H1 (cell line): ENCODE measurements around the gene ZNF566. TPM values are rescaled to one million over a fixed set of nuclear protein-coding genes. Genes with fewer than 3 reads are reported as not detected.

Source experiments
- CTCF ChIA-PET: fragments of 300-600 bp; sonication (Branson Sonifier 250); formaldehyde crosslinking; loops from one replicate; lab custom pipeline; 2021; ENCODE audit not compliant: partially characterized antibody; lab: Charles Lee
- POLR2A ChIA-PET: fragments of 300-600 bp; sonication (Branson Sonifier 250); formaldehyde crosslinking; loops from one replicate; lab custom pipeline; 2021; ENCODE audit warnings: inconsistent platforms; ENCODE audit not compliant: partially characterized antibody; lab: Charles Lee
- DNase-seq, 2 experiments: peaks; one replicate each; pipeline versions ENCODE4 v3.0.0 to v3.0.0-alpha.2; 2010 to 2022; ENCODE audit warnings: low spot score in 2 of 2, low read depth in 1 of 2, mixed read lengths in 1 of 2
- FAIRE-seq: peaks from 2 replicates; lab custom pipeline; 2011; peaks lifted over from hg19 to GRCh38; lab: Jason Lieb, UNC
- H2AFZ ChIP-seq: 2 replicates; pipeline ENCODE4 v1.8.1; 2012; ENCODE audit warnings: low read length, inconsistent platforms
- H2AK5ac ChIP-seq: 2 replicates; pipeline ENCODE4 v1.6.1; 2013; ENCODE audit warnings: low read depth, low read length
- H2BK120ac ChIP-seq: replicated peaks from 2 replicates; pipeline ENCODE3; 2013; ENCODE audit warnings: low read depth, low read length, inconsistent platforms
- H2BK12ac ChIP-seq: 2 replicates; pipeline ENCODE4 v1.6.1; 2013; ENCODE audit warnings: low read depth, low read length
- H2BK15ac ChIP-seq: 2 replicates; pipeline ENCODE4 v1.6.1; 2013; ENCODE audit warnings: low read length
- H2BK20ac ChIP-seq: 2 replicates; pipeline ENCODE4 v1.6.1; 2013; ENCODE audit warnings: low read length
- H2BK5ac ChIP-seq: 2 replicates; pipeline ENCODE4 v1.6.1; 2013; ENCODE audit warnings: low read depth, low read length
- H3K14ac ChIP-seq: 2 replicates; pipeline ENCODE4 v1.6.1; 2013; ENCODE audit warnings: inconsistent platforms; ENCODE audit not compliant: insufficient read length
- H3K18ac ChIP-seq: 2 replicates; pipeline ENCODE4 v1.6.1; 2013; ENCODE audit warnings: low read length; ENCODE audit errors: extremely low read depth
- H3K23ac ChIP-seq: 2 replicates; pipeline ENCODE4 v1.6.1; 2013; ENCODE audit warnings: inconsistent platforms; ENCODE audit not compliant: insufficient read length
- H3K23me2 ChIP-seq: 2 replicates; pipeline ENCODE4 v1.6.1; 2013; ENCODE audit warnings: low read depth, low read length
- H3K27ac ChIP-seq: 2 replicates; pipeline ENCODE4 v1.6.1; 2011; ENCODE audit warnings: low read depth, low read length, inconsistent platforms
- H3K27me3 ChIP-seq, 4 experiments: replicated peaks in 1 of 4; 1 replicate in 1 of 4; 2 replicates in 3 of 4; pipeline versions ENCODE4 v1.6.1 to v1.8.1; 2011 to 2013; ENCODE audit warnings: low read length in 3 of 4, mild to moderate bottlenecking in 3 of 4, inconsistent platforms in 2 of 4, mixed read lengths in 2 of 4, moderate library complexity in 1 of 4; ENCODE audit not compliant: control insufficient read depth in 3 of 4, insufficient read depth in 3 of 4; ENCODE audit errors: extremely low read depth in 1 of 4
- H3K36me3 ChIP-seq, 4 experiments: 2 replicates each; pipeline versions ENCODE4 v1.6.1 to v1.8.1; 2011 to 2013; ENCODE audit warnings: mild to moderate bottlenecking in 4 of 4, low read length in 3 of 4, moderate library complexity in 2 of 4, control low read depth in 1 of 4, inconsistent platforms in 1 of 4; ENCODE audit not compliant: insufficient read depth in 4 of 4, control insufficient read depth in 2 of 4
- H3K4ac ChIP-seq: replicated peaks from 2 replicates; pipeline ENCODE3; 2013; ENCODE audit warnings: low read length, low read depth, mixed read lengths, inconsistent platforms; ENCODE audit not compliant: insufficient read length
- H3K4me1 ChIP-seq, 4 experiments: replicated peaks in 1 of 4; 1 replicate in 1 of 4; 2 replicates in 3 of 4; pipeline versions ENCODE4 v1.6.1 to v1.8.1; 2011 to 2013; ENCODE audit warnings: low read length in 3 of 4, inconsistent platforms in 2 of 4, mixed read lengths in 1 of 4; ENCODE audit not compliant: insufficient read depth in 4 of 4, control insufficient read depth in 3 of 4
- H3K4me2 ChIP-seq, 2 experiments: 2 replicates each; pipeline versions ENCODE4 v1.6.1 to v1.8.1; 2011 to 2013; ENCODE audit warnings: low read depth in 2 of 2, low read length in 2 of 2, control low read depth in 1 of 2, inconsistent platforms in 1 of 2, mild to moderate bottlenecking in 1 of 2; ENCODE audit not compliant: insufficient read depth in 1 of 2
- H3K4me3 ChIP-seq, 4 experiments: fragments of 200-600, 300-600 bp in 1 of 4; sonication (generic), shearing (Covaris generic), sonication (Bioruptor Twin) in 1 of 4; 2 replicates each; pipeline versions ENCODE4 v1.5.1 to v1.8.1; 2011 to 2016; ENCODE audit warnings: low read length in 4 of 4, low read depth in 3 of 4, control low read depth in 2 of 4, inconsistent platforms in 2 of 4, mild to moderate bottlenecking in 2 of 4, mixed read lengths in 1 of 4, moderate library complexity in 1 of 4; ENCODE audit not compliant: insufficient read depth in 2 of 4; ENCODE audit errors: extremely low read depth in 1 of 4
- H3K56ac ChIP-seq: replicated peaks from 2 replicates; pipeline ENCODE3; 2013; ENCODE audit warnings: low read depth, mild to moderate bottlenecking, mixed read lengths, low read length, inconsistent platforms; ENCODE audit not compliant: insufficient read length
- H3K79me1 ChIP-seq: 2 replicates; pipeline ENCODE4 v1.6.1; 2013; ENCODE audit warnings: low read depth, low read length, control low read depth
- H3K79me2 ChIP-seq, 2 experiments: 2 replicates each; pipeline versions ENCODE4 v1.6.1 to v1.8.1; 2012 to 2013; ENCODE audit warnings: low read length in 2 of 2, mild to moderate bottlenecking in 2 of 2, inconsistent platforms in 1 of 2; ENCODE audit not compliant: insufficient read depth in 2 of 2, control insufficient read depth in 1 of 2
- H3K9ac ChIP-seq, 4 experiments: replicated peaks in 1 of 4; 1 replicate in 1 of 4; 2 replicates in 3 of 4; pipeline versions ENCODE4 v1.6.1 to v1.8.1; 2011 to 2013; ENCODE audit warnings: low read depth in 3 of 4, low read length in 3 of 4, control low read depth in 2 of 4, mild to moderate bottlenecking in 2 of 4, moderate library complexity in 2 of 4, inconsistent platforms in 1 of 4; ENCODE audit errors: extremely low read depth in 1 of 4
- H3K9me3 ChIP-seq, 2 experiments: 2 replicates each; pipeline versions ENCODE4 v1.6.1 to v1.8.1; 2012 to 2013; ENCODE audit warnings: mild to moderate bottlenecking in 2 of 2, moderate library complexity in 2 of 2, control low read depth in 1 of 2, inconsistent platforms in 1 of 2, low read depth in 1 of 2, low read length in 1 of 2, mixed read lengths in 1 of 2; ENCODE audit not compliant: insufficient read depth in 2 of 2
- H4K20me1 ChIP-seq, 2 experiments: replicated peaks in 1 of 2; 2 replicates each; pipeline versions ENCODE3 to v1.8.1; 2011 to 2013; ENCODE audit warnings: inconsistent platforms in 2 of 2, low read length in 2 of 2, mild to moderate bottlenecking in 1 of 2; ENCODE audit not compliant: insufficient read depth in 2 of 2, control insufficient read depth in 1 of 2
- H4K5ac ChIP-seq: 2 replicates; pipeline ENCODE4 v1.6.1; 2013; ENCODE audit warnings: low read length, low read depth, mixed read lengths, inconsistent platforms; ENCODE audit not compliant: insufficient read length
- H4K8ac ChIP-seq: 2 replicates; pipeline ENCODE4 v1.8.0; 2013; ENCODE audit warnings: mild to moderate bottlenecking, moderate library complexity, low read length, inconsistent platforms; ENCODE audit not compliant: insufficient read depth; ENCODE audit errors: extremely low read depth
- H4K91ac ChIP-seq: replicated peaks from 2 replicates; pipeline ENCODE3; 2013; ENCODE audit warnings: low read length, mixed read lengths, inconsistent platforms; ENCODE audit not compliant: insufficient read length
- ASH2L ChIP-seq: fragments of 200-600, 300-600 bp; sonication (generic); IDR thresholded peaks from one replicate; pipeline ENCODE4 v1.7.1; 2017; ENCODE audit warnings: low read length
- CHD2 ChIP-seq: IDR thresholded peaks from 2 replicates; pipeline ENCODE4 v1.6.1; 2012; ENCODE audit warnings: low read length, improper control_type of control experiment
- FOSL1 ChIP-seq: IDR thresholded peaks from 2 replicates; pipeline ENCODE4 v1.6.1; 2011; ENCODE audit warnings: mild to moderate bottlenecking, low read depth, low read length, moderate library complexity; ENCODE audit not compliant: insufficient read depth
- KDM5A ChIP-seq: fragments of 200-600 bp; IDR thresholded peaks from 2 replicates; pipeline ENCODE4 v1.7.1; 2012; ENCODE audit warnings: mild to moderate bottlenecking, low read length, inconsistent platforms, mixed read lengths
- MAFK ChIP-seq: IDR thresholded peaks from 2 replicates; pipeline ENCODE4 v1.6.1; 2012; ENCODE audit warnings: low read depth, mild to moderate bottlenecking, improper control_type of control experiment, low read length
- NANOG ChIP-seq: IDR thresholded peaks from 2 replicates; pipeline ENCODE4 v1.6.1; 2011; ENCODE audit warnings: low read length, low read depth, mild to moderate bottlenecking, inconsistent platforms; ENCODE audit not compliant: insufficient read depth, poor library complexity, severe bottlenecking
- RFX5 ChIP-seq: IDR thresholded peaks from 2 replicates; pipeline ENCODE4 v1.6.1; 2011; ENCODE audit warnings: low read depth, low read length, improper control_type of control experiment, borderline replicate concordance
- WGBS, 2 experiments: shearing (Covaris generic) in 1 of 2; methylation state at CpG; one replicate each; pipeline versions ENCODE4 v1.1.6 to v1.1.7; 2013 to 2015; ENCODE audit warnings: low lambda C conversion rate in 2 of 2, mixed read lengths in 2 of 2, inconsistent platforms in 1 of 2, low coverage in 1 of 2, missing lambda C conversion rate in 1 of 2; ENCODE audit not compliant: insufficient replicate concordance in 2 of 2, insufficient coverage in 1 of 2, insufficient read length in 1 of 2; ENCODE audit errors: extremely low coverage in 1 of 2, missing lambda C conversion rate in 1 of 2; 5-methylcytosine and 5-hydroxymethylcytosine counted together
- polyA plus RNA-seq, 7 experiments: library from polyadenylated mRNA; depleted of rRNA in 3 of 7; stranded (reverse) in 5 of 7; unstranded in 2 of 7; fragments of >200 nt in 5 of 7; fragments of 200-250 nt in 2 of 7; gene quantifications; 1 replicate in 5 of 7; 2 replicates in 1 of 7; 4 replicates in 1 of 7; pipeline versions ENCODE4 v1.2.1 to v1.2.3, GENCODE V29; 2011 to 2013; ENCODE audit warnings: missing spikeins in 2 of 7, mixed read lengths in 2 of 7
- total RNA-seq: library from RNA; stranded (reverse); fragmentation: NEBNext Ultra II Directional; extraction: Animal tissue kit (Norgen Biotek cat#: 25700); gene quantifications from 2 replicates; pipeline ENCODE4 v1.2.1, GENCODE V29; 2021

Gene ZNF566
- total and polyA plus RNA-seq, 2 of the 8 experiments (the other 6 are each of a cell fraction or from before 2014, with no cell fraction given), result 6.9 to 16.6 TPM

- Histone ChIP-seq H3K27ac (peak overlapping the region; percentile 48; the same call in 1 of the 2 replicates), H2BK20ac (no peak overlapping the region), H3K9ac (peak overlapping the region; percentile 51 to 76 (median 66)), H3K14ac (no peak overlapping the region), H4K5ac (peak overlapping the region; percentile 77), H2BK5ac (peak overlapping the region; percentile 63), H3K36me3 (no peaks in the 10 kb centered on the region), H3K79me1 (peaks cover 6% of the 10 kb centered on the region; the same call in 1 of the 2 replicates), H4K8ac (peak overlapping the region; percentile 95; the same call in 1 of the 2 replicates), H3K23me2 (peaks cover 9% of the 10 kb centered on the region; the same call in 1 of the 2 replicates), H2BK15ac (0 out of 2 replicates have a peak overlapping the region, but pooled peaks have one; percentile 53), H3K79me2 (peaks cover 0 to 46% of the 10 kb centered on the region in 2 experiments; a peak in 3 of 4 replicates), H4K20me1 (no peaks in the 10 kb centered on the region), H2BK12ac (no peak overlapping the region), H3K18ac (peak overlapping the region; percentile 87), H2AFZ (peak overlapping the region; percentile 87), H3K4me3 (peak overlapping the region; percentile 78 to 92 (median 84)), H2BK120ac (no peak overlapping the region), H3K23ac (no peak overlapping the region), H3K56ac (peak overlapping the region; percentile 69), H3K4ac (peak overlapping the region; percentile 14), H4K91ac (peak overlapping the region; percentile 73), H3K4me1 (no peaks in the 10 kb centered on the region; a peak in 3 of 7 replicates), H2AK5ac (0 out of 2 replicates have a peak overlapping the region, but pooled peaks have one; percentile 43), H3K9me3 (no peaks in the 10 kb centered on the region), H3K27me3 (peaks cover 0 to 32% (median 11%) of the 10 kb centered on the region in 4 experiments; a peak in 5 of 7 replicates)
- ChIA-PET CTCF (no interaction called here), POLR2A (interaction anchor here (1.0 to 5.5 kb wide), 4 partner anchors 10 to 111 kb away, joined by 3 to 54 read pairs (median 8); partner anchors contain the start of gene ZNF566)
- 26% methylated on average over 24 of the region's 25 CpGs; no CpG with 5 or more reads in 1 of the 2 experiments for WGBS, 2 experiments
- DNase-seq, result peak in 1 of 2 experiments; percentile 54
- no peak for FAIRE-seq
- TF ChIP-seq CHD2, result no peak
- TF ChIP-seq ASH2L, result no peak
- no peak for TF ChIP-seq MAFK
- no peak for TF ChIP-seq NANOG
- TF ChIP-seq FOSL1, result no peak
- TF ChIP-seq KDM5A, result no peak
- TF ChIP-seq RFX5, result no peak
- TF ChIP-seq, all 59 proteins: peak for 0
- peak overlapping the region; percentile 81 to 93 for H3K4me2 ChIP-seq
Measured at GRCh38 chr19:36417752-36418286, 71.5 kb downstream of the ZNF566 start.
